ENCODE results near the gene MAP7D1. TPM values are rescaled to one million over a fixed set of nuclear protein-coding genes. Genes with fewer than 3 reads are reported as not detected.

Gene MAP7D1
- total and polyA plus RNA-seq, 10 of the 15 experiments (the other 5 are each of a cell fraction or from before 2014, with no cell fraction given): 4.4 to 97.6 (median 24.2) TPM

DNA sequence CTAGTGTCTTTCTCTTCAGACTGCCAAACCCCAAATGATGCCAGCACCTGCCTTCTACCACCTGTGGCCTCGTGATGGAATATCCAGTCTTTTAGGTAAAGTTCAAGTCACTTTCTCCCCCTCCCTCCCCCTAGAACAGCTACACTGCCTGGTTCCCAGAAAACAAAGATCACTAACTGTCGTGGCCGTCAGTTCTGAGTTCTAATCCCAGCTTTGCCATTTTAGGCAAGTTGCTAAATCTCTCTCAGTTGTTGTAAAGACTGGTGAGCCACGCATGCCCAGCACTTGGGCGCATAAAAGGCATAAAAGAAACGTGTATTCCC, 6.0 kb upstream of the MAP7D1 start (continued):
- TF ChIP-seq, protein P1, sequence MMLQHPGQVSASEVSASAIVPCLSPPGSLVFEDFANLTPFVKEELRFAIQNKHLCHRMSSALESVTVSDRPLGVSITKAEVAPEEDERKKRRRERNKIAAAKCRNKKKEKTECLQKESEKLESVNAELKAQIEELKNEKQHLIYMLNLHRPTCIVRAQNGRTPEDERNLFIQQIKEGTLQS (IDR thresholded peaks at IDR 0.05; ENCODE audit: borderline replicate concordance, extremely low read depth, low read depth, low read length): no peak

DNA sequence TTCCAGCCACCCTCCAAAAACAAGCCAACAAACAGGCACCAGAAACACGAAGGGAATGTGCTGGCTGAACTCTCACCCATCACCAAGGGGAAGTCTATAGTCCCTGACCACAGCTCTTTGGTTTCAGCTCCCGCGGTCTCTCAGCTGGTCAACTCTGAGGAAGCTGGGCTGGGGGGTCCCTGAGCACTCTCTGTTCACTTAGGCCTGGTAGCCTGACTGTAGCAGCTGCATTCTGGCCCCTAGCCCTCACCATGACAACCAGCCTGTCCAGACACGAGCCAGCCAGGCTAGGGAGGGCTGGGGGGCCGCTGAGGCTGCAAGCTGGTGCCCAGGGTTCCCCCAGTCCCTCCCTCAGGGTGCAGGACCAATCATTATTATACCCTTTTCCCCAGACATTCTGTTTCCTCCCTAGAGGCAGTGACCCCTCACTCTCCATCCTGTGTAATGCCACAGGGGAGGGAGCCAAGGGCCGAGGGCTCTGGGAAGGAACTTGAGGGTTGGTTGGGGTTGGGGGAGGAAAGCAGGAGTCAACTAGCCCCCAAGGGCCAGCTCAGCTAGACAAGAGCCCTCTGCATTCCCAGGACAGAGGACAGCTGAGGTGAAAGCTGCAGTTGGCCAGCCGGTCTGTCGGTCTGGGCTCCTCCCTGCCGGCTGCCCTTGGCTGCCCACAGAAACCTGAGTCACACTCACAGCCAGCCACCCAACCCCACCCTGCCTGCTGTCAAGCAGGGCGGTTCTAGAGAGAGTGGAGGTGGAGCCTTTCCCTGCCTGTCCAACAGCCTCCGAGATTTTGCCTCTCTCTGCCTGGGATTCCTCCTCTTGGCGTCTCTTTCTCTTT, 5.4 kb upstream of the MAP7D1 start:
- intact Hi-C loops (cut with micrococcal nuclease; ENCODE audit: unreplicated experiment): loop anchor here (10.0 kb wide), 1 partner anchor 234 kb away; the partner anchor contains the start of gene STK40
- no peaks in the 10 kb centered on the region for H4K20me1 ChIP-seq (ENCODE audit: control insufficient read depth, insufficient read depth)
- BruUV-seq (replicated peaks): no TSS peak
- no peaks in the 10 kb centered on the region for H3K36me3 ChIP-seq (ENCODE audit: control insufficient read depth in 2 of 2, insufficient read depth in 2 of 2, low read length in 1 of 2)
- ChIA-PET CTCF (interaction anchor here (0.7 to 10.2 kb wide), 34 partner anchors 12 to 301 kb away, joined by 3 to 262 read pairs (median 8); partner anchors contain the start of genes EVA1B, LSM10, SH3D21 and THRAP3), RAD21 (ENCODE audit: unreplicated experiment) (interaction anchor here (0.6 to 5.5 kb wide), 38 partner anchors 7 to 323 kb away, joined by 3 to 147 read pairs (median 4); partner anchors contain the start of genes LSM10, OSCP1, SH3D21 and THRAP3), POLR2A (interaction anchor here (0.6 to 4.0 kb wide), 18 partner anchors 9 to 300 kb away, joined by 3 to 86 read pairs (median 4); partner anchors contain the start of genes LSM10, OSCP1, SH3D21 and STK40), SMC1A (ENCODE audit: uncharacterized antibody, unreplicated experiment) (interaction anchor here (0.6 to 5.9 kb wide), 31 partner anchors 12 to 314 kb away, joined by 3 to 135 read pairs (median 5); partner anchors contain the start of genes LSM10, MRPS15, SH3D21 and THRAP3)
- no peaks in the 10 kb centered on the region for H3K27me3 ChIP-seq (replicated peaks in 1 of 2; ENCODE audit: control insufficient read depth in 2 of 2, insufficient read depth in 2 of 2, low read length in 1 of 2)
- H3K9me3 ChIP-seq (replicated peaks; ENCODE audit: control insufficient read depth, insufficient read depth, low read length): no peaks in the 10 kb centered on the region
- WGBS (ENCODE audit: insufficient coverage, insufficient replicate concordance, low lambda C conversion rate, missing lambda C conversion rate): under 1% methylated on average over 12 of the region's 12 CpGs
- H3K4me1 ChIP-seq (ENCODE audit: control insufficient read depth, insufficient read depth, low read length): peaks cover 31% of the 10 kb centered on the region
- H3K9ac ChIP-seq (ENCODE audit: control insufficient read depth, insufficient read depth, low read length): peak overlapping the region; percentile 58
- peak overlapping the region; percentile 77 for H3K27ac ChIP-seq (ENCODE audit: control insufficient read depth, insufficient read depth)
- DNase-seq (ENCODE audit: low read depth, low spot score) (no peak), ATAC-seq (peak; percentile 84), FAIRE-seq (peak; percentile 84)
- peak overlapping the region; percentile 64 for H2AFZ ChIP-seq (ENCODE audit: control insufficient read depth, low read depth, low read length)
- in situ Hi-C loops (cut with MboI): loop anchor here (5.0 kb wide), 1 partner anchor 137 kb away; no protein-coding TSS in a partner anchor
- peak overlapping the region; percentile 42; the same call in 1 of the 2 replicates for H3K4me3 ChIP-seq
- H3K79me2 ChIP-seq (ENCODE audit: control insufficient read depth, insufficient read depth, low read length): peaks cover 25% of the 10 kb centered on the region
- H3K4me2 ChIP-seq (ENCODE audit: control insufficient read depth, insufficient read depth): peak overlapping the region; percentile 65
- peak; percentile 91 for TF ChIP-seq HDGF (IDR thresholded peaks at IDR 0.05)
- peak; percentile 42; the same call in 1 of the 2 replicates for TF ChIP-seq CHD2 (IDR thresholded peaks at IDR 0.05; ENCODE audit: borderline replicate concordance, low read depth, low read length)
- TF ChIP-seq, protein P2, sequence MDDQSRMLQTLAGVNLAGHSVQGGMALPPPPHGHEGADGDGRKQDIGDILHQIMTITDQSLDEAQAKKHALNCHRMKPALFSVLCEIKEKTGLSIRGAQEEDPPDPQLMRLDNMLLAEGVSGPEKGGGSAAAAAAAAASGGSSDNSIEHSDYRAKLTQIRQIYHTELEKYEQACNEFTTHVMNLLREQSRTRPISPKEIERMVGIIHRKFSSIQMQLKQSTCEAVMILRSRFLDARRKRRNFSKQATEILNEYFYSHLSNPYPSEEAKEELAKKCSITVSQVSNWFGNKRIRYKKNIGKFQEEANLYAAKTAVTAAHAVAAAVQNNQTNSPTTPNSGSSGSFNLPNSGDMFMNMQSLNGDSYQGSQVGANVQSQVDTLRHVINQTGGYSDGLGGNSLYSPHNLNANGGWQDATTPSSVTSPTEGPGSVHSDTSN (IDR thresholded peaks at IDR 0.05; ENCODE audit: insufficient replicate concordance, low read depth, low read length): peak; percentile 78
- no peak for TF ChIP-seq HDAC2 (IDR thresholded peaks at IDR 0.05)
- 0 out of 2 replicates have a peak, but pooled peaks have one; percentile 49 for TF ChIP-seq SIN3A (IDR thresholded peaks at IDR 0.05; ENCODE audit: low read depth, low read length)
- TF ChIP-seq SMARCA5 (IDR thresholded peaks at IDR 0.05): peak; percentile 80
- 0 out of 2 replicates have a peak, but pooled peaks have one; percentile 26 for TF ChIP-seq TAF1 (IDR thresholded peaks at IDR 0.05; ENCODE audit: borderline replicate concordance, low read depth, low read length)
- 0 out of 2 replicates have a peak, but pooled peaks have one; percentile 36 for TF ChIP-seq POLR2AphosphoS5 (IDR thresholded peaks at IDR 0.05; ENCODE audit: low read length)
- TF ChIP-seq, protein P3, sequence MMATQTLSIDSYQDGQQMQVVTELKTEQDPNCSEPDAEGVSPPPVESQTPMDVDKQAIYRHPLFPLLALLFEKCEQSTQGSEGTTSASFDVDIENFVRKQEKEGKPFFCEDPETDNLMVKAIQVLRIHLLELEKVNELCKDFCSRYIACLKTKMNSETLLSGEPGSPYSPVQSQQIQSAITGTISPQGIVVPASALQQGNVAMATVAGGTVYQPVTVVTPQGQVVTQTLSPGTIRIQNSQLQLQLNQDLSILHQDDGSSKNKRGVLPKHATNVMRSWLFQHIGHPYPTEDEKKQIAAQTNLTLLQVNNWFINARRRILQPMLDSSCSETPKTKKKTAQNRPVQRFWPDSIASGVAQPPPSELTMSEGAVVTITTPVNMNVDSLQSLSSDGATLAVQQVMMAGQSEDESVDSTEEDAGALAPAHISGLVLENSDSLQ (IDR thresholded peaks at IDR 0.05): peak; percentile 93
- peak; percentile 62; the same call in 1 of the 2 replicates for TF ChIP-seq PAX5 (IDR thresholded peaks at IDR 0.05; ENCODE audit: borderline replicate concordance, low read depth, low read length)
- TF ChIP-seq NBN (IDR thresholded peaks at IDR 0.05): 0 out of 2 replicates have a peak, but pooled peaks have one; percentile 21
- peak; percentile 39 to 51; a peak in 2 of 4 replicates for TF ChIP-seq BHLHE40 (IDR thresholded peaks at IDR 0.05; ENCODE audit: borderline replicate concordance in 1 of 2, low read depth in 2 of 2, low read length in 1 of 2)
- no peak for TF ChIP-seq SUPT20H (IDR thresholded peaks at IDR 0.05; ENCODE audit: borderline replicate concordance, control insufficient read depth, low read depth, low read length)
- TF ChIP-seq, protein P4, sequence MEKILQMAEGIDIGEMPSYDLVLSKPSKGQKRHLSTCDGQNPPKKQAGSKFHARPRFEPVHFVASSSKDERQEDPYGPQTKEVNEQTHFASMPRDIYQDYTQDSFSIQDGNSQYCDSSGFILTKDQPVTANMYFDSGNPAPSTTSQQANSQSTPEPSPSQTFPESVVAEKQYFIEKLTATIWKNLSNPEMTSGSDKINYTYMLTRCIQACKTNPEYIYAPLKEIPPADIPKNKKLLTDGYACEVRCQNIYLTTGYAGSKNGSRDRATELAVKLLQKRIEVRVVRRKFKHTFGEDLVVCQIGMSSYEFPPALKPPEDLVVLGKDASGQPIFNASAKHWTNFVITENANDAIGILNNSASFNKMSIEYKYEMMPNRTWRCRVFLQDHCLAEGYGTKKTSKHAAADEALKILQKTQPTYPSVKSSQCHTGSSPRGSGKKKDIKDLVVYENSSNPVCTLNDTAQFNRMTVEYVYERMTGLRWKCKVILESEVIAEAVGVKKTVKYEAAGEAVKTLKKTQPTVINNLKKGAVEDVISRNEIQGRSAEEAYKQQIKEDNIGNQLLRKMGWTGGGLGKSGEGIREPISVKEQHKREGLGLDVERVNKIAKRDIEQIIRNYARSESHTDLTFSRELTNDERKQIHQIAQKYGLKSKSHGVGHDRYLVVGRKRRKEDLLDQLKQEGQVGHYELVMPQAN (conservative IDR thresholded peaks at IDR 0.05): 0 out of 2 replicates have a peak, but pooled peaks have one; percentile 34
